GM21723 (cell line): ENCODE measurements around the gene ZSWIM6.

ENCODE experiments used
- ATAC-seq: cut with Tn5 transposase; IDR thresholded peaks from one replicate; pipeline ENCODE4 v1.9.1; 2021; ENCODE audit warnings: mild to moderate bottlenecking, moderate library complexity; ENCODE audit not compliant: unreplicated experiment

Gene ZSWIM6

DNA sequence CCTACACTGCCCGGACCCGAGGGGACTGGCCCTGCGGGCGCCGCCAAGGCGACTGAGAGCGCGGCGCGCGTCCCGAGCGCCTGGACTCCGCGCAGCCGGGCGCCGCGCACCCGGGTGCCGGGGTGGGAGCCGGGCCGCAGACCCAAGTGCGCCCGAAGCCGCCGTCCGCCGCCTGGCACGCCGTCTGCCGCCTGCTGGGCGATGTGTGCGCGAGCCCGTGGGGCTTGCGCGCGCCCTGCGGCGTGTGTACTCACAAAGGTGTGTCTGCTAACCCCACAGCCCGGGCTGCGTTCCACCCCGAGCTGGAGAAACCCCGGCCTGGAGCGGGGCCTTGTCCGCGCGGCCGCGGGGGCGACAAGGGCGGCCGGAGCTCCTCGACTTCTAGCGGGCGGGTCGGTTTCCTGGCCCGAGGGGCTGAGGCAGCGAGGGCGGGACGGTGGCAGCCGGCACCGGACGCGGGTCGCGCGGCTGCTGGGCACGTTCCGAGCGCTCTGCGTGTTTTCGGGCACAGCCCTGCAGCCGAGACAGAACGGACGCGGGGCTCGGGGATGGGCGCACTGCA lies 1.1 kb upstream of the ZSWIM6 start:
- peak; percentile 38 for ATAC-seq

DNA sequence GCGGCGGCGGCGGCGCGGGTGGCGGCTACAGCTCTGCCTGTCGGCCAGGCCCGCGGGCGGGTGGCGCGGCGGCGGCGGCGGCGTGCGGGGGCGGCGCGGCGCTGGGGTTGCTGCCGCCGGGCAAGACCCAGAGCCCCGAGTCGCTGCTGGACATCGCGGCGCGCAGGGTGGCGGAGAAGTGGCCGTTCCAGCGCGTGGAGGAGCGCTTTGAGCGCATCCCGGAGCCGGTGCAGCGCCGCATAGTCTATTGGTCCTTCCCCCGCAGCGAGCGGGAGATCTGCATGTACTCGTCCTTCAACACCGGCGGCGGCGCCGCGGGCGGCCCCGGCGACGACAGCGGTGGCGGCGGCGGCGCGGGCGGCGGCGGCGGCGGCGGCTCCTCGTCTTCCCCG lies 296 bp downstream of the ZSWIM6 start:
- ATAC-seq: peak; percentile 9

DNA sequence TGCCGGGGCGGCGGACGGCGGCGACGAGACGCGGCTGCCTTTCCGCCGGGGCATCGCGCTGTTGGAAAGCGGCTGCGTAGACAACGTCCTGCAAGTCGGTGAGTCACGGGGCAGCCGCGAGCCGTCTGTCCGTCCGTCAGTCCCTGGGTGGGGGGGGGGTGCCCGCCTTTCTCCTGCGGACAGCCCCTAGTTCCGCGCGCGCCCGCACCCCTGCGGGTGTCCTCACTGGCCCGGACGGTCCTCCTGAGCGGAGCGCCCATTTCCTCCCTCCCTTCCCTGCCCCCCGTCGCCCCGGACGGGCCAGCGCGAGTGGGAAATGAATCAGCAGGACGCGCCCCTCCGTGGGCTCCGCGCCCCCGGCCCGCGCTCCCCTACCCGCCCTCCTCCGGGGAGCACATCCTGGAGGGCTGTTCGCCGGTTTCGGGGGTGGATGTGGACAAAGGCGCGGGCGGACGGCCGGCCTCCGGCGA lies 828 bp downstream of the ZSWIM6 start:
- ATAC-seq: no peak

DNA sequence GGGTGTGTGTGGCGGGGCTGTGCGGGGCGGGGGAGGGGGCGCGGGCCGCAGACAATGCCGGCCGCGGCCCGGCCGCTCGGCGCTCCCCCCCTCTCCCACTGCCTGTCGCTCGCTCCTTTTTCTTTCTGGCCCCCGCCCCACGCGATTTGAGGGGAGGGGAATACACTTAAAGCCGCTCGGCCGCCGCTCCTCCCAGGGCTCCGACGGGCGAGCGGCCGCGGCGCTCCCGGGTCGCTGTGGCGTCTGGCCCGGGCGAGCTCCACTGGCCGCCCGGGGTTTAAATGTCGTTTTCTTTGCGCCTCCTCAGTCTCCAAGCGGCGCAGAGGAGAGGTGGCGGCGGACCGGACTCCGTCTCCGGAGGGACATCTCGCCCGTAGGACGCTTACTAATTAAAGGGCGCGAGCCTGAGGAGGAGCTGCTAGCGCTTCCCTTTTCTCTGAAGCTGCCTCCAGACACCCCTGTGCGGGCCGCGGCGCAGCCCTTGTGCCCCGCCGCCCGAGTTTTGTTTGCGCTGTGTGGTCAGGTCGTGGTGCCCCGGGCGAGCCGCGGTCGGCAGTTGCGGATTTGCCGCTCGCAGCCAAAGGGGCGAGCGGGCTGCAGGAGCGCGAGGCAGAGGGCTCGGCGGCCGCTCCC lies 1.4 kb downstream of the ZSWIM6 start:
- ATAC-seq: no peak

DNA sequence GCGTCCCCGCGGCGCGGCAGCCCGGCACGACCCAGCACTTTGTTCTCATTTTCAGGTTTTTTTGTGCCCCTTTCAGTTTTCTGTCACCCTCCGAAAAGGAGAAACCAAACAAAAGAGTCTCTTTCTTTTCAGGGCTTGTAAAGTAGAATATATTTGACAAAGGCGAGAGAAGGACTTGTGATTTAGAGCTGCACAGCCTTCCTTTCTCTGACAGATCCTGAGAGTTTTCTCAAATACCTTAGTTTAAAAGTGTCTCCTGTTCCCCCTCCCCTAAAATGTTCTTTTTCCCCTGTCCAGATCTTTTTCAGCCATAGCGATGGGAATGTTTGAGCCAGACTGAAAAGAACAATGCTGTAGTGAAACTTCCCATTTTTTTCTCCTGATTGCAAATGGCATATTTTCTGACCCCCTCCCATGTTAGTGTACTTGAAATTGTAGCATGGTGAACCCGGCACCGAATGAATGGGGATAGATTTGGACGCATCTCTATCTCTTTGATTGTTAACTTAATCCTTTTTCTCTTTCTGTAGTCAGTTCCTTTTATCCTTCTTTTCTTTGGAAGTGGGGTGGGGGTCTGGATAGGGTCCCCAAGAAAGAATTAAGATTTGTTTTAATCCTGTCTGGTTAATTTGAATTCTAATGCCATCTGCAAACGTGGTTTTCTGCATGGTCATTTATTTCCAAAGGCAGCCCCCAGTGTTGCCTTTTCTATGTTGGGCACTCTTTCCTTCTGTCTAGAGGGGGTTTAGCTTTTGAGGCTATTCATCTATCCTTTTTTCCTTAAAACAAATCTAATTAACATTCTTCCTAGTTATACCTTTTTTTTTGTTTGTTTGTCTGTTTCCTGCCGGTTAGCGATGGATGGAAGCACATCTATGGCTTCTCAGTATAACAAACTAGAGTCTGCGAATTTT lies 2.2 kb downstream of the ZSWIM6 start:
- ATAC-seq: no peak

DNA sequence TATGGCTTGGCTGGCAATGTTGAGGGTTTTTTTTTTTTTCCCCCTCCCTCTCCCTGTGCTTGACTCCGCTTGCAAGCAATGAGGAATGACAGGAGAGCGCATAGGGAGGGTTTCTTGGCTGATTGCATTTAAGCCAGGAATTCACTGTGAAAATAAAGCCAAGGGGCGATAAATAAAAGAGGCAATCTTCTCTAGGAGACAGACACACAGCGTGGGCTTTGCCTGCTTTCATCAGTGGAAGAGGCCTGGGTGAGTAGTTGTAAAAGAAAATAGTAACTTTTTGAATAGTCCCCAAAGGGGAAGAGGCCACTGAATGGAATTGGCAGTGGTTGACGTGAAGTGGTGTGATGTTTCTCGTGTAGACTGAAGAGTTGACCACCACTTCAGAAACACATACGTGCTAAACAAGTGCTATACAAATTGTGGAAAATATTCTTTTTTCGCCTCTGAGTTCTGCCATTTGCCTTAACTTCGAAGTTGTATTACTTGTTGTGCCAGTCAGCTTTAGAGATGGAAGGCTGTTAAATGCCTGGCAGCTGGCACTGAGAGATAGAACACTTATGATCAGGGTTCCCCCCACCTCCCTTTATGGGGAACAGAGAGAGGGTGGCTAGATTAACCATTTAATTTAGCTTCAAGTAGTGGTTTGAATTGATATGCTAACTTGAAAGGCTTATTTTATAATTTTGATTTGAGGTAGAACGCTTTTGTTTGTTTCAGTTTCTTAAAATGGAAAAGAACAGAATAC lies 3.0 kb downstream of the ZSWIM6 start:
- ATAC-seq: no peak

DNA sequence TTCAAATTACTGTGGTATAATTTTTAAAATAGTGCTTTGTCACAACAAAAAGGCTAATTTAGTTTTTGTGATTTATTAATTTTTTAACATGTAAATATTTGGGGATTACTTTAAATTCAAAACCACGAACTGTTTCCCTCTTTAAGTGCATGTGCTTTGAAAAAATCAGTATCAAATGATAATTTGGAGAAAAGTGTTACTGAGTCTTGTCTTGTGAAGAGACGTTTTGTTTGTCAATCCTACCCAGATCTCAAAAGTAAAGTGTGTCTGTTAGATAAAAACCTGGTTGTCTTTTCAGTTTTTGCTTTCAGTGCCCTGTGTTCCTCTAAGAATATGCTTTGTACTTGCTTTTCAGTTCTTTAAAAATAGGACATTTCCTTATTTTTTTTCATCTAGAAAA lies 7.7 kb downstream of the ZSWIM6 start:
- ATAC-seq: no peak

DNA sequence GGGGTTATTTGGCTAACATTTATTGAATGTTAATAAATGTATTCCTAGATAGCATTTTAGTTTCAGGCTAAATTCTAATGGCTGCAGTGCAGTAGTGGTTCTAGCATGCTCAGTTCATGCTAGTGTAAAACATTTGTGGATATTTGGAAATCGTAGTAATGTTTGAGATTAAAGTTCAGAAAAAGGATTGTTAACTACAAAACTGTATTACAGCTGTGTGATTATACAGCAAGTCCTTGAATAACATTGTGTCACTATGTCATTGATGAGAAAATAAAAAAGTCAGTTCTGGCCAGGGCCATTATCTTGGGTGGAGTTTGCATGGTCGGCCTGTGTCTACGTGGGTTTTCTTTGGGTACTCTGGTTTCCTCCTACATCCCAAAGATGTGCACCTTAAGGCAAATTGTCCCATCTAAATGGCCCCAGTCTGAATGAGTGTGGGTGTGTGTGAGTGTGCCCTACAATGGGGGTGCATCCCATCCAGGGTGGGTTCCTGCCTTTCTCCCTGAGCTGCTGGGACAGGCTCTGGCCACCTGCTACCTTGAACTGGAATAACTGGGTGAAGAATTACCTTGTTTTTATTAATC lies 8.8 kb downstream of the ZSWIM6 start:
- ATAC-seq: no peak

DNA sequence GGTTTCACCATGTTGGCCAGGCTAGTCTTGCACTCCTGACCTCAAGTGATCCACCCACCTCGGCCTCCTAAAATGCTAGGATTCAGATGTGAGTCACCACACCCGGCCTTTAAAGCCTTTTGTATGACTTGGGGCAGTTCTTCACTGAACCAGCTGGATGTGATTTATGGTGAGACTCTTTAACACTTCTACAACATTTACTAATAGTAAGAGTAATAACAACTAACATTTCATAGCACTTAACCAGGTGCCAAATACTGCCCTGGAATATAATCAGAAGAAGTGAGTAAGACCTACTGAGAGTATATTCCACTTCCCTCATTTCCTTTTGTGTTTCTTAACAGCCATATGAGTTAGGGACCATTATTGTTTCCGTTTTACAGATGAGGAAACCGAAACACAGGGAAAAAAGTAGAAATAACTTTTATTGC lies 10.0 kb downstream of the ZSWIM6 start:
- no peak for ATAC-seq

DNA sequence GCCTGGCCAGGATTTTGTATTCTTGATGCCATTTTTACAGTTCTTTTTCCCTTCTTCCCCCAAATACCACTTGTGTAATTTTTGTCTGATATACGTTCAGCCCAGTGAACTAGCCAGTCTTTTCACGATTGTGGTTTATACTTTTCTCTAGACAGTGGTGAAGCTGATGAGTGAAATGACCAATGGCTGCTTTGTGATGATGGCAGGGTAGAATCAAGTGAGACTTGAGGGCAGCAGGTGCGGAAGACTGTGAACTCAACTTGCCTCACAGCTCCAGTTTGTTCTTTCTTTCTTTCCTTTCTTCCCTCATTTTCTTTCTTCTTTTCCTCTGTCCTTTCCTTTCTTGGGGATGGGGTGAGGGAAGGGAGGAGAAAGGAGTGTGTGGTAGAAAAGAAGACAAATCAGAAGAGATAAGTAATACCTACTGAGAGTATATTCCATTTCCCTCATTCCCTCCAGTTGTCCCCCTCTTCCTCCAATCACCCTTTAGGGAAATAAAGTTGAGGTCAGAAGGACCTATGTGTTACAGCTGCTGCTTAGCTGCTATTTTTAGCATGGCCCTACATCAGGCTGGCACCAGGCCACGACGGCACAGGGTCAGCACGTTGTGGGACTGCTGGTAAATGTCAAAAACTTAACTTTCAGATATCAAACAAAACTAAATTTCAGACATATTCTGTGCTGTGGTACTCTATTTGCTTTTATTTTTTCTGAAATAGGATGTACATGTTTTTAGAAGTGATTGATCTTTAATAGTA lies 12.3 kb downstream of the ZSWIM6 start:
- no peak for ATAC-seq

DNA sequence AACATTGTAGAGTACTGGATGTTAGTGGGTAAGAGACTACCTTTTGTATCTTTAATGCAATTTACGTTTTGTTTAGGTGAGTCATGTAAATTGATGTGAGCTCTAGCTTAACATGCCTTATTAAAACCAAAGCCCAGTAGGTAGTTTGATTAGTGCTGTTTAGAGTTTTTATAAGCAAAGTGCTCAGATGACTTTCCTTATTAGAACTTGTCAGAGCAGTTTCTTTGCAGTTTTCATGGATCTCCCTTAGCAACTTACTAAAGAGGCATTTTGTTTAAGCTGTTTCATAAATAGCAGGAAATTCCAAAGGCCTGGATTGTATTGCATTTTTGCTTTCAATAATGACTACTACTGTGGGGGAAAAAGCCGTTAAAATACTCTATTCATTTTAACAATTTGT lies 14.5 kb downstream of the ZSWIM6 start:
- ATAC-seq: no peak

DNA sequence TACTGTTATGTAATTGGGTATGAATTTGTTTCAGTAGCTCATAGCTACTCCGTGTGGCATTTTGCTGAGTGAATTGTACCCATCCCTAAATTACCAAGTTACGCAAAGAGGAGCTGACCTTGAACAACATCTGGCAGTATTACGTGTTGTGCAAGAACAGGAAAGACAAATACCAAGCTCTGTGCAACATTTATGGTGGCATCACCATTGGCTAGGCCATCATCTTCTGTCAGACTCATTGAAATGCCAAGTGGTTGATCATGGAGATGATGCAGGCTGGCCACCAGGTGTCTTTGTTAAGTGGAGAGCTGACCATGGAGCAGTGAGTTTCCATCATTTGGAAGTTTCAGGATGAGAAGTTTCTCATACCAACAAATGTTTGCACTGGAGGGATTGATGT lies 15.0 kb downstream of the ZSWIM6 start:
- no peak for ATAC-seq

DNA sequence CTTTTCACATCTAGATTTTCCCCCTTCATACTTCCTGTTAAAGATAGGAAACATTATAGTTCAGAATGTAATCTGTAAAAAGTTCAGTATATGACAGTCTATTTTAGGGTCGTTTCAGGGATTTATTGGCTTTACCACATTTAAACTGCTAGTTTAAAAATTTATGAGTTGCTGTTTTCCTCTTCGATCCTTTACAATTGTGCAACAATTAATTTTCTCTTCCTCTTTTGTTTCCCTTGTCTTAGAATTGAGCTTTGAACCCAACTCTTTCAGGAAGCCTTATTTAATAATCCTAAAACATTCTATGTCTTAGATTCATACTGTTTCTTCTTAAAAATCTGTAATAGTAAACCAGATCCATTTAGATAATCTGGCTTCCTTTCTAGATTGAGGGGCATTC lies 16.4 kb downstream of the ZSWIM6 start:
- ATAC-seq: no peak

DNA sequence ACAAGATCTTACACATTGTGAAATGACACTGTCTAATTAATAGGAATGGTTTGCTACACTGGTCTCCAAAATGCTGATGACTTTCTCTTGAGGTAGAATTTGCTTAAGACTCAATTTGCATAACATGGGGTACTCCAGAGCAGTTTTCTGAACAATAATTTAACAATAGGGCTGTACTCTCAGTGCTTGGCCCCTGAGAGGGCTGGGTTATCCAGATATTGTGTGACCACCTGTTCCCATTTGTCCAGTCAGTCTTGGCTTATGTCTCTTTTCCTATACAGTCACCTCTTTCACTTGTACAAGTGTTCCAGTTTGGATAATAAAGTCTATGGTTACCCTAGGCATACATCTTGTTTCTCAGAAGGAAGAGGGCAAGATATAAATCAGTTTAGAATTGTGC lies 17.9 kb downstream of the ZSWIM6 start:
- no peak for ATAC-seq

DNA sequence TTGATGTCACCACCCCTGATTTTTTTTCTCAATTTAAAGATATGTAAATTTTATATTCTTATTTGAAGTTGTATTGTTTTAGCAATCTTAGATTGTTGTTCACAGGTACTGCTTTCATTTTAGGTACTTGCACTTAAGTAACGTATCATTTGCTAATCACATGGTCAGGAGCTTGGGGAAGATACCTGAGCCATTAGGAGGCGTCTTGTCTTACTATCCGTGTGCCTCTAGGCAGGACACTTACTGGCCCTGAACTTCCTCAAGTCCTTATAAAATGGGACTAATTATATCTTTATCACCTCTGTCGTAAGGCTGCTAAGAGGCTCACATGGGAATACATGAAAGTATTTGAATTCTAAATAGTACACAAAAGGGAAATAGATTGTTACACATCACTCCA lies 18.5 kb downstream of the ZSWIM6 start:
- no peak for ATAC-seq

DNA sequence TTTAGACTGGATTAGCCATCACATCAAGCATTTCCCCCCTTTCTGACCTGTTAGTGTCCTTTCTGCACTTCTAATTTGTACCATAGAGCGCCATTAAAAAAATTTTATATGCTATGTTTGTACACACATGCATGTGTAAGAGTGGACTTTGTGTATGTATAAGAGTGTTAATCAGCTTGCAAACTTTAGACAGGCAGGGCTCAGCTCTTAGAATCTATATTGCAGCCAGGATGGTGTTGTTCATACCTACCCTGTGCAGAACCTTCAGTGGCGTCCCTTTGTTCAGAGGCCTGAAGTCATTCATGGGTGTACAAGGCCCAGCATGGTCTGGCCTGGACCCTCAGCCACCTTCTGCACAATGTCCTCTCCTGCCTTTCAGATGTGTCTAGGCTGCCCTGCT lies 19.7 kb downstream of the ZSWIM6 start:
- ATAC-seq: no peak

DNA sequence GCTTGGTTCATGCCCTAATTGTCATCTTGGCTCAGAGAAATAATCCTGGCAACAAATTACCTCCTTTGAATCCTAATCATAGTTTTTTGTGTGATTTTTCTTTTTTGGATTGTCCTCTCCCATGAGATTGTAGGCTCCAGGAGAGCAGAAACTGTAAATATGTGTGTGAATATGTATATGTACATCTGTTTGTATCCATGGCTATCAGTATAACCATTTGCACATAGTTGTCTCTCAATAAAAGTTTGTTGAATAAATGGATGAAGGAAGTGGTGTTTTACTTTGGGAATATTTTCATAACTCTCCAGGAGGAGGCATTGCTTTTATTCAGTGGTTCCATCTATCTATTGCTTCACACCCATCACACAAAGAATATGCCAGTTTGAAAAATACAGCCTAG lies 20.1 kb downstream of the ZSWIM6 start:
- no peak for ATAC-seq

DNA sequence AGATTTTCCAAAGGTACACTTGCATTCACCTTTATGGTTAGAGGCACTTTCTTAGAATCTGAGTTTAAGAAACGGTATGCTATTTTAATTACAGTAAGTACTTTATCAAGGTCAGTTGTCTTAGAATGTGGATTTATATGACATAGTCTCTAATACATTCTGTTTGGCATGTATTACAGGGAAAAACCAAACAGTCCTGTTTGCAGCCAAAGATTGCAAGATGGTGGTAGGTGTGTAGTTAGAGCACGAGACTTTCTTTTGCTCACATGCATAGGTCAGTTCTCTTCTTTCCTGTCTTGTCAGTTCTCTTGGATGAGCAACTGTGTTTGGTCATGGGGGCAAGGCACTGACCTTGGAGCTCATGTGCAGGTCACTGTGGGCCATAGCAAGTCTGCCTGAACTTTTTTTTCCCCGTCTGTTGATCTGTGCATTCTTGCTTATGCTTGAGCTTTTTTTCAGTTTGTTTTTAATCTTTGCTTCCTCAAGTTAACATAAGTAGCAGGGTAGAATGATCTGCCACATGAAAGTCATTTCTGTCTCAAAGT lies 20.6 kb downstream of the ZSWIM6 start:
- no peak for ATAC-seq

DNA sequence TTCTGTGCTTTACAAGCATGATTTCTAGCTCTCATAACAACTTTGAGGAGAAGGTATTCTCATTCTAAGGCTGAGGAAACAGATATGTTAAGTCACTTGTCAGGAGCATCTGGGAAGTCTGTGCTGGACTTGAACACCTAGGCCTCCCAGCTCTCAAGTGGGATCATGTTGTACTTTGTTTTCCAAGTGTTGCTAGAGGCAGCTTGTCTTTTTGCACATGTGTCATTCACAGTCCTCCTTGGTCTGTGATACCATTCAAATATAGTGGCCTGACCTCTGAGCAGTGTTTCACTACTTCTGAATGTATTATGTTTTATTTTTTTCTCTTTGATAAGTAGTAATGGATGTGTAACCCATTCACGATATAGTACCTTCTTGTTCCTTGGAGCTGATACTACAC lies 21.2 kb downstream of the ZSWIM6 start:
- no peak for ATAC-seq

DNA sequence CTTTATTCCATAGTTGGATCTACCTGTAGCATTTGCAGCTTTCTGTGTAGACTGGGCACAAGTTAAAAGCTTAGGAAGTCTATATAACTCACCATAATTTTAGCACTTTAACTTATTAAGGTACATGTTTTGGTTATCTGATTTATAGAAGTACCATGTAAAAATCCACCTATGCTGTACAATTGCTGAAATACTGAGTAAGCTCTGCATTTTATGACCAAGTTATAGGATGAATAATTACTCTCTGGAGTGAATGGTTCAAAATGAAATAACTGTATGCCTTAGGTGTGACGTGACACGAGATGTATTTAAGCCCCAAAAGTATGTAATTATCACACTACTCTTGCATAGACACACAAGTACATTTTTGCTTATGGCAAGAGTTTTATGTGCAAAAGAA lies 22.1 kb downstream of the ZSWIM6 start:
- ATAC-seq: no peak
